ENCODE results near the gene PPP1R9B.

PPP1R9B gene

DNA sequence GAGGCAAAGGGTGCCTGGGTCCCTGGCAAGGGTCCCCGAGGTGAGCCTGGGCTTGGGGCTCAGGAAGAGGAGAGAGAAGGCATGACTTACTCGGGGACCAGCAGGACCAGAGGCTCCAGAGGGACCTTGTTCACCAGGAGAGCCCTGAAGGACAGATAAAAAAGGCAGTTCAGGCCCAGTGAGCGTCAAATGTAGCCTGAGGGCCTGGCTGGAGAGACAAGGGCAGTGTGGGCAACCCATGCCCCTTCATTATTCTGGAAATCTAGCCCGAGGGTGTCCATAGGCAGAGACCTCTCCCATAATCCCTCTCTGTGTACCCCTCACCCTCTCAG lies 36.9 kb upstream of the PPP1R9B start:
- ATAC-seq (no peak), DNase-seq (no peak)

DNA sequence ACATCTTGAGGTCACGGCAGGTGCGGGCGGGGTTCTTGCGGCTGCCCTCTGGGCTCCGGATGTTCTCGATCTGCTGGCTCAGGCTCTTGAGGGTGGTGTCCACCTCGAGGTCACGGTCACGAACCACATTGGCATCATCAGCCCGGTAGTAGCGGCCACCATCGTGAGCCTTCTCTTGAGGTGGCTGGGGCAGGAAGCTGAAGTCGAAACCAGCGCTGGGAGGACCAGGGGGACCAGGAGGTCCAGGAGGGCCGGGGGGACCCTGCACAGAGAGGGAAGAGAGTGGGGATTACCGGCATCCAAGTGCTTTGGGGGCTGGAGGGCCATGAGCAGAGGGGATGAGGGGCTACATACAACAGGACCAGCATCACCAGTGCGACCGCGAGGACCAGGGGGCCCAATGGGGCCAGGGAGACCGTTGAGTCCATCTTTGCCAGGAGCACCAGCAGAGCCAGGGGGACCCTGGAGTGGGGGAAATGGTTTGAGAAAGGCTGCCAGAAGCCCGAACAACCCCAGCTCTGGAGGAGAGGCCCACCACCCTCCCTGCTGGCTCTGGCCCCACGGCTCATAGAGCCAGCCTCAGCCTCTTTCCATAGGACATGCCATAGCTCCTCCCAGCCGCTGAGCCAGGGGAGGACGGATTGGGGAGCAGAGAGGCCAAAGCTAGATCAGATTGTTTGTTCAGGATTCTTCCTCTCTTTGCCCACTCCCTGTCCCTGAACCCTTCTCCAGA lies 36.4 kb upstream of the PPP1R9B start:
- no peak for ATAC-seq
- no peak for DNase-seq

DNA sequence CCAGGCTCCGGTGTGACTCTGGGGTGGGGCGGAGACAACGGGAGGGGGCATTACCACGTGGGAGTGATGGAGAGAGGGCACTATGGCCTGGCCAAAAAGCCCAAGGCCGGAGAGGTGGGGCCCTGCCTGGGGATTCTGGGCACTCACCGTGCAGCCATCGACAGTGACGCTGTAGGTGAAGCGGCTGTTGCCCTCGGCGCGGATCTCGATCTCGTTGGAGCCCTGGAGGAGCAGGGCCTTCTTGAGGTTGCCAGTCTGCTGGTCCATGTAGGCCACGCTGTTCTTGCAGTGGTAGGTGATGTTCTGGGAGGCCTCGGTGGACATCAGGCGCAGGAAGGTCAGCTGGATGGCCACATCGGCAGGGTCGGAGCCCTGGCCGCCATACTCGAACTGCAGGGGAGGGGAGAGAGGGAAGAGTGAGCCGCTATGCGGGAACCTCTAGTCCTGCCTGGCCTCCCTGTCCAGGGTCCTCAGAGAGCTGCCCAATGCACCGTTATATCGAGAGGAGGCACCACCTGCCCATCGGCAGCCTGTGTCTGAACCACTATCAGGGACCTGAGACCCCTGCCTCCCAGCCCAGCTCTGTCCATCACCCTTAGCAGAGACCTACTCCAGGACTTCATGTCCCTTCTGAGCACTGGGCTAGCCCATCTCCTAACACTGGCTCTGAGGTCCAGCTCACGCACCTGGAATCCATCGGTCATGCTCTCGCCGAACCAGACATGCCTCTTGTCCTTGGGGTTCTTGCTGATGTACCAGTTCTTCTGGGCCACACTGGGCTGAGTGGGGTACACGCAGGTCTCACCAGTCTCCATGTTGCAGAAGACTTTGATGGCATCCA lies 35.4 kb upstream of the PPP1R9B start:
- ATAC-seq, result no peak
- DNase-seq, result no peak

DNA sequence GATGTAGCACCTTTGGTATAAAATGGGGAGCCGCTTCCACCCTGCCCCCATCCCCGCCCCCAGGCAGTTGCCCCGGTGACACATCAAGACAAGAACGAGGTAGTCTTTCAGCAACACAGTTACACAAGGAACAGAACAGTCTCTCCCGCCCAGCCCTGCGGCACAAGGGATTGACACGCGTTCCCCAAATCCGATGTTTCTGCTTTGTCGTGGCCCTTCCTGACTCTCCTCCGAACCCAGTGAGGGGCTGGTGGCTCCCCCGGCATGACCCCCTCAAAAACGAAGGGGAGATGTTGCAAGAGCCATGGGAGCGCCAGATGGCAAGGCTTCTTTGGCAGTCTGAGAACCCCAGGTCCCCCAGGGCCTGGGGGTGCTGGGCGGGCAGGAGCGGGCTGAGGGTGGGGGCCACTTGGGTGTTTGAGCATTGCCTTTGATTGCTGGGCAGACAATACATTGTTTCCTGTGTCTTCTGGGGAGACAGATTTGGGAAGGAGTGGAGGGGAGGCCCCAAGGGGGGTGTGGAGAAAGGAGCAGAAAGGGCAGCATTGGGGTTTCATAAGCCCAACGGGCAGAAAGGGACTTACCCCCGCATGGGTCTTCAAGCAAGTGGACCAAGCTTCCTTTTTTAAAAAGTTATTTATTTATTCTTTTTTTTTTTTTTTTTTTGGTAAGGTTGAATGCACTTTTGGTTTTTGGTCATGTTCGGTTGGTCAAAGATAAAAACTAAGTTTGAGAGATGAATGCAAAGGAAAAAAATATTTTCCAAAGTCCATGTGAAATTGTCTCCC lies 34.3 kb upstream of the PPP1R9B start:
- DNase-seq (no peak), ATAC-seq (no peak)

DNA sequence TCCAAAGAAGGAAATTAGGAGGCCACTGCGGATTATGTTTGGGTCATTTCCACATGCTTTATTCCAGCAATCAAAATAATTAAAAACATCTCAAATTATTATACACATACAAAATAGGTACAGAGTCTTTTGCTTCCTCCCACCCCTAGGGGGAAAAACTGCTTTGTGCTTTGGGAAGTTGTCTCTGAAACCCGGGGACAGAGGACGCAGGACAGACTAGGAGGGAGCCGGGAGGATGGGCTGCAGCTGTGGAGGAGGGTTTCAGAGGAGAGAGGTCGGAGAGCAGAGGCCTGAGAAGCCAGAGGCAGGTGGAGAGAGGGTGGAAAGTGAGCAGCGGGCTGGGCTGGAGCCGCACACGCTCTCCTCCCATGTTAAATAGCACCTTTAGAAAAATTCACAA lies 33.6 kb upstream of the PPP1R9B start:
- no peak for ATAC-seq
- no peak for DNase-seq

DNA sequence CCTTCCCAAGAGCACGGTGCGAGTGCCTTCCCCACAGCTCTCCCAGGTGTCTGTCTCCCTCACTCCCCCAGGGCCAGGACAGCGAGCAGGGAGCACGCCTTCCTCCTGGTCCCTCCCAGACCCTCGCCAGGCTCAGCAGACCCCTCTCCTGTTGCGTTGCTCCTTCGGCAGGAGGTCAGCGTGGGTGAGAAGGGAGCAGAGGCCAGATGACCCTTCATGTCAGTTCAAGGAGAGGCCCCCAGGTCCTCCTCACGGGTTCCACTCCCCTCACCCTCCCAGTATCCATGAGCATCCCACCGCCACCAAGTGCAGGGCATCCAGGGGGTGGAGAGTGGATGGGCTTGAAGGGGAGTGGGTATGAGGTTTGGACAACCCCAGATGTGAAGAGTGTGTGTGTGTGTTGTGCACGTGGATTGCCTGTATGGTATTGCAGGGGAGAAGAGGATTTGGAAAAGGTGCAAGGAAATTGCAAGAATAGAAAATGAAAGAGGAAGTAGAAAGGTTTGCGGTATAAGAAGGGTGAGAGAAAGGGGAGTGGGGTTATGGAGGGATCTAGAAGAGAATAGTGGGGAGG lies 33.0 kb upstream of the PPP1R9B start:
- DNase-seq, result no peak
- ATAC-seq, result no peak

- DNase-seq (no peak), ATAC-seq (no peak)
Measured at GRCh38 chr17:50182783-50183420, 32.4 kb upstream of the PPP1R9B start.

GRCh38 chr17:50181591-50182560 lies 31.4 kb upstream of the PPP1R9B start:
- no peak for DNase-seq
- no peak for ATAC-seq

DNA sequence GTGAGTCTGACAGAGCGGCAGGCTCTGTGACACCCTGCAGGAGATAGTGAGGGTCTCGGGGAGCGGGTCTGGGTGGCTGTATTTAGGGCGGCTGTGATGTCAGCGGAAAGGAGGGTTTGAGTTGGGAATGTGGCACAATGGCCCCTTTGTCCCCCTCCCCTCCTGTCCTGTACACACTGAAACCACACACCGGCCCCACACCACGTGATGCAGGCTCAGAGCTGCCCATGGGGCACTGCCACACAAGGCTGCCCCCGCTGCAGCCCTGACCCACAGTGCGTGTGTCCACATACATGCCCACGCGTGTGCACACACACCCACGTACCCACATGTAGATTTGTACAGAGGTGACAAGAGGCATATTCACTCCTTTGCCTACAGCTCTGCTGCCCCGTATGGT lies 30.7 kb upstream of the PPP1R9B start:
- no peak for DNase-seq
- ATAC-seq, result no peak

DNA sequence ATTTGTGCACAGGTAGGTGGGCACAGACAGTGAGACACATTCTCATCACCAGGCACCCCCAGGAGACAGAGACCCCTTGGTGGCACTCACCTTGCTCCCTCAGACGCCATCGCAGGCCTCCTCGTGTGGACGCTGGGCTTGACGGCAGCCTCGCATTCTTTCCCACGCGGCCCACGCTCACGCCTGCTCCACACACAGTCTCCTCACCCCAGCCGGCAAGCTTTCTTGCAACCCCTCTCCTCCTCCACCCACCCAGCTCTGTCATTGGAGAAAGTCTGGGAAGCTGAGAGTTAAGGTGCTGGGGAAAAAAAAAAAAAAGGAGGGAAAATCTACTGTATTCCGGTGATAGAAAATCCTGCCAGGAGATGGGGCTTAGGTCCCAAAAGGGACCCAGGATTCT lies 30.1 kb upstream of the PPP1R9B start:
- ATAC-seq (no peak), DNase-seq (no peak)

- no peak for ATAC-seq
- DNase-seq, result no peak
Measured at GRCh38 chr17:50180111-50180510, 29.6 kb upstream of the PPP1R9B start.

DNA sequence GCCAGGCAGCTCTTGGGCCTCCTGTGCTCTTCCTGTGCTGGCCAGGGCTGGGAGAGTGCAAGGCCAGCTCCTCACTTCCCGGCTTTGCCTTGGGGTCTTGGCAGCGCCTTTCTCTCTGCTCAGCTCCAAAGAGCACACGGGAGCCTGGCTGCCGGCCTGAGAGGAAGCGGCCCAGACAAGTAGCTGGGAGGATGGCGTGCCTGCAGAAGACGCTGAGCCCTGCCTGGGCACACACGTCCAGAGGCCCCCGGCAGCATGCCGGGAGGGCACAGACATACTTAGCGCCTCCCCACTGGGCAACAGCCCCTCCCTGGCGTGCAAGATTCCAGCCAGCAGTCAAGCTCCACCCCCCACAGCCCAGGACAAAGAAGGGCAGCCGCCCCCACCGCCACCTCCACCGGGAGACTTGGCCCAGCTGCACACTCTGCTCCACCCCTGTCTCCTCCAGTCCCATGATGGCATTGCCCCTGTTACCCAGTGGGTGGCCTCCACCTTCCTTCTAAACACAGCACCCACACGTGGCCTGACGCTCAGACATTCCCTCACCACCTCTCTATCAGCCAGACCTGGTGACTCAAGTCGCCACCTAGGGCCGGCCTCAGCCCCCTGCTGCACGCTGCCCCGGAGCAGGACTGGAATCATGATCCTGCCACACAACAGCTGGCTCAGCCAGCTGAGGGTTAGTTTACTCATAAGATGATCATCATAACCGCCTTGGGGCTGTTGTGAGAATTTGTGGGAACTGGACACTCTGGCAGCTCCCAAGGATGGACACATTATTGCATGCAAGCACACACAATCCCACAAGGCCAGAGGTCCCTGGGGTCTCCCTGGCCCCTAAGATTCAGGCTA lies 27.7 kb upstream of the PPP1R9B start:
- peak; percentile 62 for DNase-seq
- peak; percentile 90 for ATAC-seq

DNA sequence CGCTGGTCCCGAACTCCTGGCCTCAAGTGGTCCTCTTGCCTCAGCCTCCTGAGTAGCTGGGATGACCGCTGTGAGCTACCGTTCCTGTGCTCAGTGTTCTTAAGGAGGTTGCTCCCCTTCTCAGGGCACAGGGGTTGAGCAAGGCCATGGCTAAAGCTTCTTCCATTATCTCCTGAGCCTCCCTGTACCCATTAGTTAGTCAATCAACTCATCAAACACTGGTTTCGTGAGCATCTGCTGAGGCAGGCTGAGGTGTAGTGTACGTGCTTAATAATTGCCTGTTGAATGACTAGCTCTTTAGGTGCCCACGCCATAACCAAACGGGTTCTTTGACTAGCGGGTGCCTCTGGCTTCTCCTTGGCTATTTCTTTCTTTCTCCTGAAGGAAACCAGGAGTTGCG lies 27.0 kb upstream of the PPP1R9B start:
- ATAC-seq (no peak), DNase-seq (no peak)

GRCh38 chr17:50176559-50177357 lies 26.3 kb upstream of the PPP1R9B start:
- DNase-seq (no peak), ATAC-seq (no peak)

- ATAC-seq (no peak), DNase-seq (no peak)
Measured at GRCh38 chr17:50175035-50175807, 24.7 kb upstream of the PPP1R9B start.

- ATAC-seq, result no peak
- no peak for DNase-seq
Measured at GRCh38 chr17:50174444-50174843, 24.0 kb upstream of the PPP1R9B start.

DNA sequence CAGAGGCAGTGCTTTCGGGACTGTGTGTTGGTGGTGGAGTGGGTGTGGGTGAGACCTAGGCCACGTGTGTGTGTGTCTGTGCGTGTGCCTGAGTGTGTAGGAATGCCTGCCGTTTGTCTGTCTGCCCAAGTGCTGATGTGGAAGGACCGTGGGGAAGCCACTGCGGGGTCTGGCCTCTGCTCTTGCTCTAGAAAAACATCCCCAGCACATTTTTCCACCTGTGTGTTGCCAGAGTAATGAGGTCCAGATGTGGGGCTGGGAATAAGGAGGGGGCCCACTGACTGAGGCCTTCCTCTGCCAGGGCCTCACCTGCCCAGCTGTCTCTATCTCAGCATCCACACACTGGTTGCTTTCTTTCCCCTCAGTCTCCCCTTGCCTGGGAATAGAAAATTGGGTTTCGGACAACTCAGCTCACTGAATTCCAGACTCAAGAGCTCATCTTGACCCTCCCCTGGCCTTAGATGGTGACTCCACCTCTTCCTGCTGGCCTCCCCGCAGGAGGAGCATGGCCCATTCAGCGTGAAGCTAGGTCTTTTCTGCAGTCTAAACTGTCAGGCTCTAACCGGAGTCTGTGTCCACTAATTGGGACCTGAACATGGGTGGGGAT lies 23.0 kb upstream of the PPP1R9B start:
- ATAC-seq, result no peak
- DNase-seq, result no peak

DNA sequence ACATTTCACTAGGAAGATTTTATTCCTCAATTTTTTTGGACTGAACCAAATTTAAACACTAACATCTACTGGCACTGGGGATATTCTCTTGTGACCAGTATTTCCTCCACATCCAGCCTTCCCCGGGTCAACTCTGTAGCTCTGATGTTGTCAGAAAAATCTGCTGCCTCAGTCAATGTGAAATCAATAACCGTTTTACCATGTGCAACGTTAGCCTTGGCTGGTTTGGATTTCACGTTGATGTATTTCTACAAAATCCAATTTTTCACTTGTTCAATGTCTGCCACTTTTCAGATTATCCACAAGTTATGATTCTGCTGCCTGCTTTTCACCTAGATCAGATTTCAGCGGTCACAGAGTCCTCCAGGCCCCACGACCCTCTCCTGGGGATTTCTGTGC lies 22.5 kb upstream of the PPP1R9B start:
- no peak for DNase-seq
- no peak for ATAC-seq
